Measurements from ENCODE around the gene CDCA5. TPM values are rescaled to one million over a fixed set of nuclear protein-coding genes. Genes with fewer than 3 reads are reported as not detected.

CDCA5 gene
- polyA plus RNA-seq, 1 donor, result 11.3 TPM

- H3K9me3 ChIP-seq (ENCODE audit: control insufficient read depth, low read depth, low read length), result no peaks in the 10 kb centered on the region
These were observed 14.6 kb downstream of the CDCA5 start for GRCh38 chr11:65069217-65069616.

GRCh38 chr11:65067446-65067845 is 16.4 kb downstream of the CDCA5 start:
- no peak for DNase-seq
- Histone ChIP-seq H3K27ac (ENCODE audit: low read length) (no peak overlapping the region), H3K9me3 (ENCODE audit: control insufficient read depth, low read depth, low read length) (no peaks in the 10 kb centered on the region), H3K4me1 (ENCODE audit: control insufficient read depth, insufficient read depth, low read length) (peaks cover 25% of the 10 kb centered on the region), H3K36me3 (ENCODE audit: control insufficient read depth, insufficient read depth, low read length) (no peaks in the 10 kb centered on the region), H3K4me3 (ENCODE audit: low read length) (no peak overlapping the region), H3K27me3 (ENCODE audit: control insufficient read depth, insufficient read depth, low read length) (no peaks in the 10 kb centered on the region)
- WGBS (ENCODE audit: insufficient coverage, low lambda C conversion rate), result no CpG with 5 or more reads among the region's 10 CpGs

More at GRCh38 chr11:65069217-65069616, 14.6 kb downstream of the CDCA5 start:
- peak in 1 of 2 donors; percentile 60 for DNase-seq
- Histone ChIP-seq H3K36me3 (ENCODE audit: control insufficient read depth, insufficient read depth, low read length) (no peaks in the 10 kb centered on the region), H3K4me3 (ENCODE audit: low read length) (no peak overlapping the region), H3K27ac (ENCODE audit: low read length) (peak overlapping the region; percentile 11), H3K27me3 (ENCODE audit: control insufficient read depth, insufficient read depth, low read length) (no peaks in the 10 kb centered on the region), H3K4me1 (ENCODE audit: control insufficient read depth, insufficient read depth, low read length) (peaks cover 25% of the 10 kb centered on the region)
- WGBS (ENCODE audit: insufficient coverage, low lambda C conversion rate), result no CpG with 5 or more reads among the region's 9 CpGs

- no peak for DNase-seq
- no peak overlapping the region for H3K4me3 ChIP-seq (ENCODE audit: low read length)
- H3K27ac ChIP-seq (ENCODE audit: low read length), result no peak overlapping the region
- H3K9me3 ChIP-seq (ENCODE audit: control insufficient read depth, low read depth, low read length), result no peaks in the 10 kb centered on the region
- peaks cover 25% of the 10 kb centered on the region for H3K4me1 ChIP-seq (ENCODE audit: control insufficient read depth, insufficient read depth, low read length)
- WGBS (ENCODE audit: insufficient coverage, low lambda C conversion rate), result no CpG with 5 or more reads among the region's 4 CpGs
- H3K36me3 ChIP-seq (ENCODE audit: control insufficient read depth, insufficient read depth, low read length), result no peaks in the 10 kb centered on the region
- H3K27me3 ChIP-seq (ENCODE audit: control insufficient read depth, insufficient read depth, low read length), result no peaks in the 10 kb centered on the region
These were observed 17.0 kb downstream of the CDCA5 start for GRCh38 chr11:65066805-65067291.

DNA sequence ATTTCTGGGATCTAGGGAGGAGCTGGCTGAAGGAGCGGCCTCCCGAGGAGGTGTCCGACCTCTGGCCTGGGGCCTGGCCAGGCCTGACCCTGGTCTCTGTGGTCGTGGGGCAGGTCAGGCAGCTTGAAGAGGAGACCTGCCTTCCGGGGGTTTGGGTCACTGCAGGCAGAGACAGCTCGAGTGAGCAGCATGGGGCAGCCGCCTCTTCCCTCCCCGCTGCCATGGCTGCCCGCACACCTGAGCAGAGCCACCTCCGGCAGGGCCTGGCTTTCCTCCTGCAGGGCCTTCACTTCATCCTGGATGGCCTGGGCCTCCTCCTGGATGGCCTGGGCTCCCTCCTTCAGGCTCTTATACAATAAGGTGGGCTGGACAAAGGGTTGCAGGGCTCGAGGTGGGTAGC is 17.5 kb downstream of the CDCA5 start:
- peak overlapping the region; percentile 25 for H3K27ac ChIP-seq (ENCODE audit: low read length)
- no peak for DNase-seq
- no peaks in the 10 kb centered on the region for H3K9me3 ChIP-seq (ENCODE audit: control insufficient read depth, low read depth, low read length)
- no peak overlapping the region for H3K4me3 ChIP-seq (ENCODE audit: low read length)
- no peaks in the 10 kb centered on the region for H3K27me3 ChIP-seq (ENCODE audit: control insufficient read depth, insufficient read depth, low read length)
- H3K4me1 ChIP-seq (ENCODE audit: control insufficient read depth, insufficient read depth, low read length), result peaks cover 25% of the 10 kb centered on the region
- WGBS (ENCODE audit: insufficient coverage, low lambda C conversion rate), result no CpG with 5 or more reads among the region's 11 CpGs
- no peaks in the 10 kb centered on the region for H3K36me3 ChIP-seq (ENCODE audit: control insufficient read depth, insufficient read depth, low read length)

- WGBS (ENCODE audit: insufficient coverage, low lambda C conversion rate), result no CpG with 5 or more reads among the region's 7 CpGs
- H3K4me3 ChIP-seq (ENCODE audit: low read length), result no peak overlapping the region
- H3K4me1 ChIP-seq (ENCODE audit: control insufficient read depth, insufficient read depth, low read length), result peaks cover 25% of the 10 kb centered on the region
- peak overlapping the region; percentile 25 for H3K27ac ChIP-seq (ENCODE audit: low read length)
- H3K36me3 ChIP-seq (ENCODE audit: control insufficient read depth, insufficient read depth, low read length), result no peaks in the 10 kb centered on the region
- no peaks in the 10 kb centered on the region for H3K27me3 ChIP-seq (ENCODE audit: control insufficient read depth, insufficient read depth, low read length)
- DNase-seq, result peak in 1 of 2 donors; percentile 50
- H3K9me3 ChIP-seq (ENCODE audit: control insufficient read depth, low read depth, low read length), result no peaks in the 10 kb centered on the region
These were observed 18.0 kb downstream of the CDCA5 start for GRCh38 chr11:65065851-65066250.

- H3K4me1 ChIP-seq (ENCODE audit: control insufficient read depth, insufficient read depth, low read length), result peaks cover 30% of the 10 kb centered on the region
- H3K27me3 ChIP-seq (ENCODE audit: control insufficient read depth, insufficient read depth, low read length), result no peaks in the 10 kb centered on the region
- H3K27ac ChIP-seq (ENCODE audit: low read length), result no peak overlapping the region
- H3K4me3 ChIP-seq (ENCODE audit: low read length), result no peak overlapping the region
- H3K9me3 ChIP-seq (ENCODE audit: control insufficient read depth, low read depth, low read length), result no peaks in the 10 kb centered on the region
- no peaks in the 10 kb centered on the region for H3K36me3 ChIP-seq (ENCODE audit: control insufficient read depth, insufficient read depth, low read length)
- DNase-seq, result no peak
- WGBS (ENCODE audit: insufficient coverage, low lambda C conversion rate), result 93% methylated on average over 3 of the region's 4 CpGs
These were observed 19.0 kb downstream of the CDCA5 start for GRCh38 chr11:65064847-65065240.

DNA sequence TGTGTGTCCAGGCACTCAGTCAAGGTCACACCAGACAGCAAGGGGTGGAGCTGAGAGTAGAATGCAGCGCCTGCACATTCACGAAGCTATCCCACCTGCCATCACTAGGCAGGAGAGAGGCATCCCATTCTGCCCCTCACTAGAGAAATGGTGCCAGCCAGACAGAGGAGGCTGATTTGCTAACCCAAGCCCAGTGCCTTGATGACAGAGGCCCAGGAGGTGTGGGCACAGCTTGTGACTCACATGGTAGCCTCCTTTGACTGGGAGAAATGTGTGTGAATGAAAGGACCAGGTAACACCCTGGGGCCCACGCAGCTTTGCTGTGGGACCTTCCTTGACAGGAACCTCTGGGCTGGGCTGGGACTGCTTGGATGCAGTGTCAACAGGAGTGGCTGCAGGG is 20.3 kb downstream of the CDCA5 start:
- Histone ChIP-seq H3K9me3 (ENCODE audit: control insufficient read depth, low read depth, low read length) (no peaks in the 10 kb centered on the region), H3K27me3 (ENCODE audit: control insufficient read depth, insufficient read depth, low read length) (no peaks in the 10 kb centered on the region), H3K4me1 (ENCODE audit: control insufficient read depth, insufficient read depth, low read length) (peaks cover 28% of the 10 kb centered on the region), H3K36me3 (ENCODE audit: control insufficient read depth, insufficient read depth, low read length) (no peaks in the 10 kb centered on the region), H3K27ac (ENCODE audit: low read length) (no peak overlapping the region), H3K4me3 (ENCODE audit: low read length) (no peak overlapping the region)
- no CpG with 5 or more reads among the region's 3 CpGs for WGBS (ENCODE audit: insufficient coverage, low lambda C conversion rate)
- DNase-seq, result no peak

GRCh38 chr11:65060913-65061408 is 22.9 kb downstream of the CDCA5 start:
- WGBS (ENCODE audit: insufficient coverage, low lambda C conversion rate), result 75% methylated on average over 2 of the region's 9 CpGs
- no peaks in the 10 kb centered on the region for H3K36me3 ChIP-seq (ENCODE audit: control insufficient read depth, insufficient read depth, low read length)
- H3K4me1 ChIP-seq (ENCODE audit: control insufficient read depth, insufficient read depth, low read length), result peaks cover 26% of the 10 kb centered on the region
- no peaks in the 10 kb centered on the region for H3K9me3 ChIP-seq (ENCODE audit: control insufficient read depth, low read depth, low read length)
- H3K27ac ChIP-seq (ENCODE audit: low read length), result no peak overlapping the region
- no peaks in the 10 kb centered on the region for H3K27me3 ChIP-seq (ENCODE audit: control insufficient read depth, insufficient read depth, low read length)
- DNase-seq, result no peak
- no peak overlapping the region for H3K4me3 ChIP-seq (ENCODE audit: low read length)

DNA sequence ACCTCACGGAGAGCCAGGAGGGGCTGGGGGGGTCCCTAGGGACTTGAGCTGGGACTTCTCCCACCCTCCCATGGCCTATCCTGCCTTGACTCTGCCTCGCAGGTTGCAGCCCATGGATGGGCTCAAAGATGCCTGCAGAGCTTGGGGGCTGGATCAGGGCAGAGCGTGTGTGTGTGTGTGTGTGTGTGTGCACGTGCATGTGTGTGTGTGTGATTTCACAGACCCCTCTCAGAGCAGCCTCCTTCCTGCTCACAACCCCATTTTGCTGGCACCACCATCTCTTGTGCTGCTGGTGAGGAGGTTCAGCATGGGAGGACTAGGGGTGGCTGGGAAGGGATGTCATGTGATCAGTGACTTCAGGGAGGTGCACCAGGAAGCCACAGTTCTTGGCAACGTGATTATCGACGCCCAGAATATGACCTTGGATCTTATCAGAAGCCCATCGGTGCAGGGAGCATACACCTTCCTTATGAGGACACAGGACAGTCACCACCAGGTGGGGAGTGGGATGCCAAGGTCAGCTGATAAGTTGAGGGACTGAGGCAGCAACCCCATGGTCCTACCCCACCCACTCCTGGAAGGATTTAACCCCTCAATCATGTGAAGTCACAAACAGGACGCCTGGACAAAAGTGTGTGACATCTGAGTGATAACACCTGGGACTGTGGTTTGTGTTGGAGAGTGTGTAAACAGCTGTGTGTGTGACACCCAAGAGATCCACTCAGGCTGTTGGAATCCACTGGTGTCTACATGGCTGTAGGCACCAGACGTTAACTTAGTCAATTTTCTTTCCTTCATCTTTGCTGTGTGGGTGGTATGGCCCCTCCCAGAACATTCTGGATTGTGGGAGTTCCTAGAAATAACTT is 23.6 kb downstream of the CDCA5 start:
- peak in 1 of 2 donors; percentile 61 for DNase-seq
- H3K9me3 ChIP-seq (ENCODE audit: control insufficient read depth, low read depth, low read length), result no peaks in the 10 kb centered on the region
- H3K36me3 ChIP-seq (ENCODE audit: control insufficient read depth, insufficient read depth, low read length), result no peaks in the 10 kb centered on the region
- H3K27ac ChIP-seq (ENCODE audit: low read length), result no peak overlapping the region
- H3K4me1 ChIP-seq (ENCODE audit: control insufficient read depth, insufficient read depth, low read length), result peaks cover 20% of the 10 kb centered on the region
- H3K4me3 ChIP-seq (ENCODE audit: low read length), result no peak overlapping the region
- H3K27me3 ChIP-seq (ENCODE audit: control insufficient read depth, insufficient read depth, low read length), result no peaks in the 10 kb centered on the region
- no CpG with 5 or more reads among the region's 10 CpGs for WGBS (ENCODE audit: insufficient coverage, low lambda C conversion rate)

- no CpG with 5 or more reads among the region's 3 CpGs for WGBS (ENCODE audit: insufficient coverage, low lambda C conversion rate)
- no peak for DNase-seq
- H3K9me3 ChIP-seq (ENCODE audit: control insufficient read depth, low read depth, low read length), result no peaks in the 10 kb centered on the region
- H3K4me3 ChIP-seq (ENCODE audit: low read length), result no peak overlapping the region
- no peak overlapping the region for H3K27ac ChIP-seq (ENCODE audit: low read length)
- peaks cover 21% of the 10 kb centered on the region for H3K4me1 ChIP-seq (ENCODE audit: control insufficient read depth, insufficient read depth, low read length)
- no peaks in the 10 kb centered on the region for H3K27me3 ChIP-seq (ENCODE audit: control insufficient read depth, insufficient read depth, low read length)
- H3K36me3 ChIP-seq (ENCODE audit: control insufficient read depth, insufficient read depth, low read length), result no peaks in the 10 kb centered on the region
These were observed 24.3 kb downstream of the CDCA5 start for GRCh38 chr11:65059523-65059922.
